ENCODE measurements around the gene HEPACAM.

GRCh38 chr11:124894606-124895430, 41.0 kb downstream of the HEPACAM start:
- TF ChIP-seq ESRRG (CRISPR knock-in tag; IDR thresholded peaks at IDR 0.05) (no peak), PATZ1 (CRISPR knock-in tag; IDR thresholded peaks at IDR 0.05; ENCODE audit: borderline replicate concordance) (no peak), CSDC2 (CRISPR knock-in tag; IDR thresholded peaks at IDR 0.05) (no peak), RARB (CRISPR knock-in tag; IDR thresholded peaks at IDR 0.05) (no peak)
